Smooth muscle cell (in vitro differentiated cells): Measurements from ENCODE around the gene MAP3K9. TPM values are rescaled to one million over a fixed set of nuclear protein-coding genes. Genes with fewer than 3 reads are reported as not detected.

Source experiments
- DNase-seq: peaks from one replicate; lab custom pipeline; 2025; ENCODE audit not compliant: unreplicated experiment; lab: John Stamatoyannopoulos, UW
- H2AFZ ChIP-seq: fragments of 200-600 bp; sonication (generic); 2 replicates; pipeline ENCODE4 v1.6.0; 2016; ENCODE audit warnings: antibody characterized with exemption, low read depth, mild to moderate bottlenecking
- H3F3A ChIP-seq: fragments of 200-600 bp; sonication (generic); 2 replicates; pipeline ENCODE4 v1.6.0; 2017; ENCODE audit warnings: antibody characterized with exemption, low read depth
- H3K27ac ChIP-seq: fragments of 200-600 bp; sonication (generic); 2 replicates; pipeline ENCODE4 v1.5.1; 2016; ENCODE audit warnings: low read depth, mild to moderate bottlenecking
- H3K27me3 ChIP-seq: fragments of 200-600 bp; sonication (generic); 2 replicates; pipeline ENCODE4 v1.6.1; 2016; ENCODE audit warnings: low read depth, mild to moderate bottlenecking
- H3K36me3 ChIP-seq: fragments of 200-600 bp; sonication (generic); 2 replicates; pipeline ENCODE4 v1.5.1; 2016; ENCODE audit warnings: low read depth
- H3K4me1 ChIP-seq: fragments of 200-600 bp; sonication (generic); 2 replicates; pipeline ENCODE4 v1.5.1; 2016; ENCODE audit warnings: low read depth
- H3K4me2 ChIP-seq: fragments of 200-600 bp; sonication (generic); 2 replicates; pipeline ENCODE4 v1.6.0; 2016; ENCODE audit warnings: mild to moderate bottlenecking
- H3K4me3 ChIP-seq: fragments of 200-600 bp; sonication (generic); 2 replicates; pipeline ENCODE4 v1.5.1; 2016; ENCODE audit warnings: mild to moderate bottlenecking
- H3K79me2 ChIP-seq: fragments of 200-600 bp; sonication (generic); 2 replicates; pipeline ENCODE4 v1.6.0; 2016; ENCODE audit warnings: low read depth, mild to moderate bottlenecking
- H3K9ac ChIP-seq: fragments of 200-600 bp; sonication (generic); 2 replicates; pipeline ENCODE4 v1.6.0; 2016; ENCODE audit warnings: low read depth
- H3K9me3 ChIP-seq: fragments of 200-600 bp; sonication (generic); replicated peaks from 2 replicates; pipeline ENCODE4 v1.5.1; 2016; ENCODE audit warnings: low read depth
- H4K20me1 ChIP-seq: fragments of 200-600 bp; sonication (generic); 2 replicates; pipeline ENCODE4 v1.6.0; 2016; ENCODE audit warnings: low read depth
- WGBS: methylation state at CpG from one replicate; pipeline ENCODE4 v1.1.7; 2016; ENCODE audit warnings: low lambda C conversion rate; 5-methylcytosine and 5-hydroxymethylcytosine counted together
- polyA plus RNA-seq: library from polyadenylated mRNA; unstranded; fragments of >200 nt; fragmentation: Nextera tagmentation; extraction: Ambion mirVana; gene quantifications from 2 replicates; pipeline ENCODE4 v1.2.1, GENCODE V29; 2016
- total RNA-seq: library from RNA; depleted of rRNA; stranded (reverse); fragments of >200 nt; gene quantifications from 2 replicates; pipeline ENCODE4 v1.2.3, GENCODE V29; 2014
- TF ChIP-seq, protein P1 (sequence below): fragments of 200-600 bp; sonication (generic); IDR thresholded peaks from 2 replicates; pipeline ENCODE4 v1.5.1; 2017; ENCODE audit warnings: borderline replicate concordance, mild to moderate bottlenecking, antibody characterized with exemption; ENCODE audit not compliant: insufficient read depth, poor library complexity, severe bottlenecking

The MAP3K9 gene
- total and polyA plus RNA-seq, 2 experiments from 2014 or later, result 0.22 to 2.4 TPM

DNA sequence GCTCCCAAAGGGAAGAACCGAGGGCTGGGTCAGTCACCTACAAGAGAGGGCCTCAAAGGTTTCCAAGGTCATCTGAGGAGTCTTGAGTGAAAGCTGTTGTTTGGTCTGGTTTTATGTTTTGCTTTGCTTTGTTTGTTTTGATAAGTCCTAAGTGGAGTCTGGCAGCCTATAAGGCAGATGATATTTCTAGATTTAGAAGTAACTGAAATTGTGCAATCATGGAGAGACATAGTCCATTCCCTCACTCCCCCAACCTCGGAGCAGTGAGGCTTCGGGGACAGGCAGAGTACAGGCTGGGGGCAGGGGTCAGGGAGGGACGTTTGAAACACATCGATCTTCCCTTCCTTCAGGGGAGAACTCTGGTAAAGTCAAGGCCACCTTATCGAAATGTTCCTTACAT is 125.3 kb downstream of the MAP3K9 start:
- no peak for DNase-seq
- H3K79me2 ChIP-seq, result no peaks in the 10 kb centered on the region
- H3K4me2 ChIP-seq, result no peak overlapping the region
- H3K9me3 ChIP-seq, result no peaks in the 10 kb centered on the region
- no peak overlapping the region for H2AFZ ChIP-seq
- H3K4me3 ChIP-seq, result no peak overlapping the region
- H3K9ac ChIP-seq, result no peak overlapping the region
- no peaks in the 10 kb centered on the region for H4K20me1 ChIP-seq
- H3F3A ChIP-seq, result no peaks in the 10 kb centered on the region
- H3K27me3 ChIP-seq, result no peaks in the 10 kb centered on the region
- H3K4me1 ChIP-seq, result peaks cover 6% of the 10 kb centered on the region
- WGBS, result 76% methylated on average over 6 of the region's 6 CpGs
- no peaks in the 10 kb centered on the region for H3K36me3 ChIP-seq
- TF ChIP-seq, protein P1, sequence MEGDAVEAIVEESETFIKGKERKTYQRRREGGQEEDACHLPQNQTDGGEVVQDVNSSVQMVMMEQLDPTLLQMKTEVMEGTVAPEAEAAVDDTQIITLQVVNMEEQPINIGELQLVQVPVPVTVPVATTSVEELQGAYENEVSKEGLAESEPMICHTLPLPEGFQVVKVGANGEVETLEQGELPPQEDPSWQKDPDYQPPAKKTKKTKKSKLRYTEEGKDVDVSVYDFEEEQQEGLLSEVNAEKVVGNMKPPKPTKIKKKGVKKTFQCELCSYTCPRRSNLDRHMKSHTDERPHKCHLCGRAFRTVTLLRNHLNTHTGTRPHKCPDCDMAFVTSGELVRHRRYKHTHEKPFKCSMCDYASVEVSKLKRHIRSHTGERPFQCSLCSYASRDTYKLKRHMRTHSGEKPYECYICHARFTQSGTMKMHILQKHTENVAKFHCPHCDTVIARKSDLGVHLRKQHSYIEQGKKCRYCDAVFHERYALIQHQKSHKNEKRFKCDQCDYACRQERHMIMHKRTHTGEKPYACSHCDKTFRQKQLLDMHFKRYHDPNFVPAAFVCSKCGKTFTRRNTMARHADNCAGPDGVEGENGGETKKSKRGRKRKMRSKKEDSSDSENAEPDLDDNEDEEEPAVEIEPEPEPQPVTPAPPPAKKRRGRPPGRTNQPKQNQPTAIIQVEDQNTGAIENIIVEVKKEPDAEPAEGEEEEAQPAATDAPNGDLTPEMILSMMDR, result no peak
- H3K27ac ChIP-seq, result no peak overlapping the region

DNA sequence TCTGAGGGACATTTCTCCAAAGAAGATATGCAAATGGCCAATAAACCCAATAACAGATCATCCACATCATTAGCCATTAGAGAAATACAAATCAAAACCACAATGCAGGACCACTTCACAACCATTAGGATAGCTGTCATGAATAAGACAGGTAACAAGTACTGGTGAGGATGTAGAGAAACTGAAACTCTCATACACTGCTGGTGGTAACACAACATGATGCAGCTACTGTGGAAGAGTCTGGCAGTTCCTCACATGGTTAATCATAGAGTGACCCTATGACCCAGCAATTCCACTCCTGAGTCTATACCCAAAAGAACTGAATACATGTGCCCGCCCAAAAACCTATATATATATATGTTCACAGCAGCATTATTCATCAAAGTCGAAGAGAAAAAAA is 128.6 kb downstream of the MAP3K9 start:
- WGBS, result 94% methylated on average over 2 of the region's 2 CpGs
- DNase-seq, result no peak
- Histone ChIP-seq H3K4me3 (no peak overlapping the region), H3K4me2 (no peak overlapping the region), H2AFZ (no peak overlapping the region), H3K4me1 (peaks cover 3% of the 10 kb centered on the region), H3K27ac (no peak overlapping the region), H3K27me3 (no peaks in the 10 kb centered on the region), H3K9me3 (no peaks in the 10 kb centered on the region), H3K79me2 (no peaks in the 10 kb centered on the region), H3K36me3 (no peaks in the 10 kb centered on the region), H3F3A (no peaks in the 10 kb centered on the region), H3K9ac (no peak overlapping the region), H4K20me1 (no peaks in the 10 kb centered on the region)
- TF ChIP-seq, protein P1, result no peak

DNA sequence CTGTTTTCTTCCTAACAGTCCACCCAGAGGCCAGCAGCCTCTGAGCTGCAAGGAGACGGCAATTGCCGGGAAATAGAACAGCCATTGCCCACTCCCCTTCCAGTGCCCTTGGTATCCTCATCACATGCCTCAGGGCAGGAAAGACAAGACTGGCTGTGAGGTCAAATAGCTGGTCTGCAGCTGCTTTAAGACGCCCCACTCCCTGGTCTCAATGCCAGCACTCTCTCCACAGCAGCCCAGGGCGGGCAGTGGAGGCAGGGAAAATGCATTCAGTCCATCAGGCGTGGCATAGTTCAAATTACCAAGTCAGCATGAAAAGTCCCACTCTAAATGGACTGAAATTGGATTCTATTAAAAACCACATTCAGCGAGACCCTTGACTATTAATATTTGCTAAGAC is 132.0 kb downstream of the MAP3K9 start:
- Histone ChIP-seq H3F3A (no peaks in the 10 kb centered on the region), H3K9ac (no peak overlapping the region), H3K4me1 (no peaks in the 10 kb centered on the region), H3K27ac (no peak overlapping the region), H2AFZ (no peak overlapping the region), H3K9me3 (no peaks in the 10 kb centered on the region), H4K20me1 (no peaks in the 10 kb centered on the region), H3K36me3 (no peaks in the 10 kb centered on the region), H3K27me3 (no peaks in the 10 kb centered on the region), H3K4me2 (no peak overlapping the region), H3K79me2 (no peaks in the 10 kb centered on the region), H3K4me3 (no peak overlapping the region)
- TF ChIP-seq, protein P1, result no peak
- DNase-seq, result no peak
- 93% methylated on average over 6 of the region's 6 CpGs for WGBS

Other genes starting within 250 kb of the MAP3K9 start
- gene MED6, start 208.9 kb downstream of the MAP3K9 start, total RNA-seq, result 40.9 and 58.2 TPM in 2 replicates
- 45.0 and 45.6 TPM in 2 replicates for gene MED6, start 208.9 kb downstream of the MAP3K9 start, polyA plus RNA-seq
- 2.7 and 4.4 TPM in 2 replicates for gene TTC9, start 167.6 kb downstream of the MAP3K9 start, total RNA-seq
- 1.2 and 1.8 TPM in 2 replicates for gene TTC9, start 167.6 kb downstream of the MAP3K9 start, polyA plus RNA-seq
- 68.2 and 80.3 TPM in 2 replicates for gene PCNX1, start 97.9 kb upstream of the MAP3K9 start, total RNA-seq
- 12.2 and 18.6 TPM in 2 replicates for gene PCNX1, start 97.9 kb upstream of the MAP3K9 start, polyA plus RNA-seq